ENCODE results near the gene MICAL2.

MICAL2 gene

GRCh38 chr11:12229450-12230229, 119.2 kb downstream of the MICAL2 start:
- DNase-seq (ENCODE audit: low read depth) = no peak

GRCh38 chr11:12232160-12232559, 121.8 kb downstream of the MICAL2 start:
- DNase-seq (ENCODE audit: low read depth) = no peak

- no peak for DNase-seq (ENCODE audit: low read depth)
Observed at GRCh38 chr11:12232817-12233601, 122.6 kb downstream of the MICAL2 start.

- no peak for DNase-seq (ENCODE audit: low read depth)
Observed at GRCh38 chr11:12233602-12233925, 123.2 kb downstream of the MICAL2 start.

GRCh38 chr11:12234221-12234620, 123.8 kb downstream of the MICAL2 start:
- no peak for DNase-seq (ENCODE audit: low read depth)

GRCh38 chr11:12235080-12235479, 124.7 kb downstream of the MICAL2 start:
- no peak for DNase-seq (ENCODE audit: low read depth)

- no peak for DNase-seq (ENCODE audit: low read depth)
Observed at GRCh38 chr11:12235553-12235946, 125.2 kb downstream of the MICAL2 start.

GRCh38 chr11:12235947-12236743, 125.8 kb downstream of the MICAL2 start:
- DNase-seq (ENCODE audit: low read depth) = no peak

GRCh38 chr11:12236744-12237101, 126.3 kb downstream of the MICAL2 start:
- no peak for DNase-seq (ENCODE audit: low read depth)

GRCh38 chr11:12237381-12237784, 127.0 kb downstream of the MICAL2 start:
- DNase-seq (ENCODE audit: low read depth) = no peak

- DNase-seq (ENCODE audit: low read depth) = no peak
Observed at GRCh38 chr11:12238420-12238819, 128.0 kb downstream of the MICAL2 start.

- DNase-seq (ENCODE audit: low read depth) = no peak
Observed at GRCh38 chr11:12239396-12239795, 129.0 kb downstream of the MICAL2 start.

GRCh38 chr11:12239804-12240371, 129.5 kb downstream of the MICAL2 start:
- DNase-seq (ENCODE audit: low read depth) = no peak

- DNase-seq (ENCODE audit: low read depth) = no peak
Observed at GRCh38 chr11:12240677-12241076, 130.3 kb downstream of the MICAL2 start.

GRCh38 chr11:12241401-12241800, 131.0 kb downstream of the MICAL2 start:
- no peak for DNase-seq (ENCODE audit: low read depth)

- DNase-seq (ENCODE audit: low read depth) = no peak
Observed at GRCh38 chr11:12241971-12242672, 131.7 kb downstream of the MICAL2 start.

- no peak for DNase-seq (ENCODE audit: low read depth)
Observed at GRCh38 chr11:12242966-12243365, 132.6 kb downstream of the MICAL2 start.

- DNase-seq (ENCODE audit: low read depth) = no peak
Observed at GRCh38 chr11:12243486-12243885, 133.1 kb downstream of the MICAL2 start.

- no peak for DNase-seq (ENCODE audit: low read depth)
Observed at GRCh38 chr11:12243911-12244550, 133.6 kb downstream of the MICAL2 start.

- no peak for DNase-seq (ENCODE audit: low read depth)
Observed at GRCh38 chr11:12245091-12245490, 134.7 kb downstream of the MICAL2 start.

- DNase-seq (ENCODE audit: low read depth) = no peak
Observed at GRCh38 chr11:12245549-12246016, 135.2 kb downstream of the MICAL2 start.

All from activated T-helper 1 cell treated with Interleukin-2 at 50 U/mL for 16 hours (primary cell).